ENCODE data around the gene SLC8A1.

Gene SLC8A1

GRCh38 chr2:40448476-40449079, 3.3 kb downstream of the SLC8A1 start:
- H3K9me3 Mint-ChIP-seq (ENCODE audit: low read depth), result no peaks in the 10 kb centered on the region
- H3K27ac Mint-ChIP-seq, result no peak overlapping the region
- H3K27me3 Mint-ChIP-seq, result peaks cover 20% of the 10 kb centered on the region
- H3K4me3 Mint-ChIP-seq, result no peak overlapping the region
- peaks cover 12% of the 10 kb centered on the region for H3K4me1 Mint-ChIP-seq (ENCODE audit: low read depth)
- no peaks in the 10 kb centered on the region for H3K36me3 Mint-ChIP-seq

- Mint-ChIP-seq H3K4me1 (ENCODE audit: low read depth) (peaks cover 2% of the 10 kb centered on the region), H3K36me3 (no peaks in the 10 kb centered on the region), H3K27ac (no peak overlapping the region), H3K9me3 (ENCODE audit: low read depth) (no peaks in the 10 kb centered on the region), H3K27me3 (peaks cover 6% of the 10 kb centered on the region), H3K4me3 (no peak overlapping the region)
Measured at GRCh38 chr2:40445467-40445866, 6.4 kb downstream of the SLC8A1 start.

- Mint-ChIP-seq H3K27me3 (no peaks in the 10 kb centered on the region), H3K36me3 (no peaks in the 10 kb centered on the region), H3K9me3 (ENCODE audit: low read depth) (no peaks in the 10 kb centered on the region), H3K4me1 (ENCODE audit: low read depth) (no peaks in the 10 kb centered on the region), H3K4me3 (no peak overlapping the region), H3K27ac (no peak overlapping the region)
Measured at GRCh38 chr2:40440835-40441234, 11.1 kb downstream of the SLC8A1 start.

- no peaks in the 10 kb centered on the region for H3K27me3 Mint-ChIP-seq
- no peaks in the 10 kb centered on the region for H3K4me1 Mint-ChIP-seq (ENCODE audit: low read depth)
- no peak overlapping the region for H3K4me3 Mint-ChIP-seq
- H3K27ac Mint-ChIP-seq, result no peak overlapping the region
- no peaks in the 10 kb centered on the region for H3K36me3 Mint-ChIP-seq
- no peaks in the 10 kb centered on the region for H3K9me3 Mint-ChIP-seq (ENCODE audit: low read depth)
Measured at GRCh38 chr2:40439473-40439872, 12.4 kb downstream of the SLC8A1 start.

GRCh38 chr2:40436093-40436475, 15.8 kb downstream of the SLC8A1 start:
- Mint-ChIP-seq H3K4me1 (ENCODE audit: low read depth) (no peaks in the 10 kb centered on the region), H3K27me3 (no peaks in the 10 kb centered on the region), H3K36me3 (no peaks in the 10 kb centered on the region), H3K9me3 (ENCODE audit: low read depth) (no peaks in the 10 kb centered on the region), H3K27ac (no peak overlapping the region), H3K4me3 (no peak overlapping the region)

- Mint-ChIP-seq H3K9me3 (ENCODE audit: low read depth) (no peaks in the 10 kb centered on the region), H3K27me3 (no peaks in the 10 kb centered on the region), H3K36me3 (no peaks in the 10 kb centered on the region), H3K4me3 (no peak overlapping the region), H3K27ac (no peak overlapping the region), H3K4me1 (ENCODE audit: low read depth) (no peaks in the 10 kb centered on the region)
Measured at GRCh38 chr2:40435426-40436092, 16.3 kb downstream of the SLC8A1 start.

- Mint-ChIP-seq H3K27ac (no peak overlapping the region), H3K9me3 (ENCODE audit: low read depth) (no peaks in the 10 kb centered on the region), H3K4me3 (no peak overlapping the region), H3K27me3 (no peaks in the 10 kb centered on the region), H3K36me3 (no peaks in the 10 kb centered on the region), H3K4me1 (ENCODE audit: low read depth) (no peaks in the 10 kb centered on the region)
Measured at GRCh38 chr2:40434731-40435271, 17.1 kb downstream of the SLC8A1 start.

- Mint-ChIP-seq H3K4me1 (ENCODE audit: low read depth) (no peaks in the 10 kb centered on the region), H3K9me3 (ENCODE audit: low read depth) (no peaks in the 10 kb centered on the region), H3K4me3 (no peak overlapping the region), H3K27me3 (no peaks in the 10 kb centered on the region), H3K27ac (no peak overlapping the region), H3K36me3 (no peaks in the 10 kb centered on the region)
Measured at GRCh38 chr2:40433736-40434135, 18.2 kb downstream of the SLC8A1 start.

- Mint-ChIP-seq H3K36me3 (no peaks in the 10 kb centered on the region), H3K27ac (no peak overlapping the region), H3K27me3 (no peaks in the 10 kb centered on the region), H3K4me3 (no peak overlapping the region), H3K4me1 (ENCODE audit: low read depth) (no peaks in the 10 kb centered on the region), H3K9me3 (ENCODE audit: low read depth) (no peaks in the 10 kb centered on the region)
Measured at GRCh38 chr2:40432921-40433483, 18.9 kb downstream of the SLC8A1 start.

GRCh38 chr2:40431600-40431955, 20.3 kb downstream of the SLC8A1 start:
- H3K36me3 Mint-ChIP-seq, result no peaks in the 10 kb centered on the region
- no peak overlapping the region for H3K27ac Mint-ChIP-seq
- no peaks in the 10 kb centered on the region for H3K27me3 Mint-ChIP-seq
- H3K4me3 Mint-ChIP-seq, result no peak overlapping the region
- no peaks in the 10 kb centered on the region for H3K9me3 Mint-ChIP-seq (ENCODE audit: low read depth)
- H3K4me1 Mint-ChIP-seq (ENCODE audit: low read depth), result no peaks in the 10 kb centered on the region

GRCh38 chr2:40430776-40431599, 20.9 kb downstream of the SLC8A1 start:
- Mint-ChIP-seq H3K36me3 (no peaks in the 10 kb centered on the region), H3K27me3 (no peaks in the 10 kb centered on the region), H3K9me3 (ENCODE audit: low read depth) (no peaks in the 10 kb centered on the region), H3K4me3 (no peak overlapping the region), H3K27ac (no peak overlapping the region), H3K4me1 (ENCODE audit: low read depth) (no peaks in the 10 kb centered on the region)

GRCh38 chr2:40428439-40428838, 23.5 kb downstream of the SLC8A1 start:
- Mint-ChIP-seq H3K9me3 (ENCODE audit: low read depth) (no peaks in the 10 kb centered on the region), H3K4me3 (no peak overlapping the region), H3K36me3 (no peaks in the 10 kb centered on the region)

GRCh38 chr2:40421631-40422297, 30.1 kb downstream of the SLC8A1 start:
- Mint-ChIP-seq H3K27ac (no peak overlapping the region), H3K9me3 (ENCODE audit: low read depth) (no peaks in the 10 kb centered on the region), H3K36me3 (no peaks in the 10 kb centered on the region), H3K4me3 (no peak overlapping the region), H3K4me1 (ENCODE audit: low read depth) (no peaks in the 10 kb centered on the region), H3K27me3 (no peaks in the 10 kb centered on the region)

More at GRCh38 chr2:40428439-40428838, 23.5 kb downstream of the SLC8A1 start:
- Mint-ChIP-seq H3K27me3 (no peaks in the 10 kb centered on the region), H3K27ac (no peak overlapping the region), H3K4me1 (ENCODE audit: low read depth) (no peaks in the 10 kb centered on the region)

- Mint-ChIP-seq H3K27ac (no peak overlapping the region), H3K36me3 (no peaks in the 10 kb centered on the region), H3K27me3 (no peaks in the 10 kb centered on the region), H3K4me1 (ENCODE audit: low read depth) (no peaks in the 10 kb centered on the region), H3K9me3 (ENCODE audit: low read depth) (no peaks in the 10 kb centered on the region), H3K4me3 (no peak overlapping the region)
Measured at GRCh38 chr2:40420478-40420877, 31.4 kb downstream of the SLC8A1 start.
